HL-60 (cell line): Measurements from ENCODE around the gene OR7G3.

Experiments used
- DNase-seq, 2 experiments: peaks; one replicate each; pipeline ENCODE4 v3.0.0-alpha.2; 2010 to 2020; ENCODE audit warnings: low read depth in 1 of 2, low spot score in 1 of 2
- H3K27ac ChIP-seq: fragments of 250-450 bp; sonication (Bioruptor Pico); replicated peaks from 2 replicates; pipeline ENCODE4 v1.5.1; 2020; ENCODE audit warnings: mild to moderate bottlenecking, moderate library complexity
- H3K27me3 ChIP-seq: fragments of 250-450 bp; sonication (Bioruptor Pico); 2 replicates; pipeline ENCODE4 v1.5.1; 2021; ENCODE audit warnings: mild to moderate bottlenecking, moderate library complexity; ENCODE audit not compliant: insufficient read depth, poor library complexity, severe bottlenecking
- H3K4me3 ChIP-seq: replicated peaks from 2 replicates; pipeline ENCODE4 v1.5.1; 2011; ENCODE audit warnings: mild to moderate bottlenecking, control low read depth, low read length; ENCODE audit not compliant: insufficient read depth
- CTCF ChIP-seq: IDR thresholded peaks from one replicate; pipeline ENCODE4 v1.5.1; 2011; ENCODE audit warnings: low read length, control low read depth, inconsistent platforms; ENCODE audit not compliant: insufficient read depth
- GABPA ChIP-seq: IDR thresholded peaks from 2 replicates; pipeline ENCODE4 v1.6.1; 2012; ENCODE audit warnings: low read depth
- POLR2AphosphoS5 ChIP-seq: IDR thresholded peaks from 2 replicates; pipeline ENCODE4 v1.6.1; 2012; ENCODE audit warnings: low read depth
- REST ChIP-seq: IDR thresholded peaks from 2 replicates; pipeline ENCODE4 v1.6.1; 2012; ENCODE audit warnings: low read depth; ENCODE audit not compliant: insufficient replicate concordance
- SPI1 ChIP-seq: IDR thresholded peaks from 2 replicates; pipeline ENCODE4 v1.6.1; 2012; ENCODE audit warnings: low read depth, mild to moderate bottlenecking, borderline replicate concordance

The OR7G3 gene

GRCh38 chr19:9150650-9151049 lies 23.9 kb upstream of the OR7G3 start:
- Histone ChIP-seq H3K27me3 (no peaks in the 10 kb centered on the region), H3K4me3 (no peak overlapping the region), H3K27ac (no peak overlapping the region)
- DNase-seq, result no peak
- TF ChIP-seq SPI1 (no peak), REST (no peak), CTCF (no peak), POLR2AphosphoS5 (no peak), GABPA (no peak)

- Histone ChIP-seq H3K27me3 (no peaks in the 10 kb centered on the region), H3K27ac (no peak overlapping the region), H3K4me3 (no peak overlapping the region)
- no peak for DNase-seq
- TF ChIP-seq REST (no peak), GABPA (no peak), CTCF (no peak), POLR2AphosphoS5 (no peak), SPI1 (no peak)
Measured at GRCh38 chr19:9149997-9150396, 23.2 kb upstream of the OR7G3 start.

GRCh38 chr19:9148697-9149096 lies 21.9 kb upstream of the OR7G3 start:
- Histone ChIP-seq H3K27me3 (no peaks in the 10 kb centered on the region), H3K27ac (no peak overlapping the region), H3K4me3 (no peak overlapping the region)
- no peak for DNase-seq
- TF ChIP-seq SPI1 (no peak), CTCF (no peak), GABPA (no peak), POLR2AphosphoS5 (no peak), REST (no peak)
